H9 (cell line): Measurements from ENCODE around the gene KRT15. TPM values are rescaled to one million over a fixed set of nuclear protein-coding genes. Genes with fewer than 3 reads are reported as not detected.

Experiments used
- DNase-seq: peaks from one replicate; pipeline ENCODE4 v3.0.0-alpha.2; 2017
- H2AFZ ChIP-seq: one replicate; pipeline ENCODE4 v1.6.1; 2013; ENCODE audit warnings: mild to moderate bottlenecking, low read length, control low read depth, moderate library complexity
- H2AK5ac ChIP-seq: 2 replicates; pipeline ENCODE4 v1.6.1; 2013; ENCODE audit warnings: low read length, control low read depth, mixed read lengths; ENCODE audit not compliant: insufficient read length
- H2BK120ac ChIP-seq: one replicate; pipeline ENCODE4 v1.6.1; 2013; ENCODE audit warnings: low read depth, mild to moderate bottlenecking, low read length, control low read depth, inconsistent platforms; ENCODE audit not compliant: poor library complexity, severe bottlenecking
- H2BK12ac ChIP-seq: 2 replicates; pipeline ENCODE4 v1.6.1; 2013; ENCODE audit warnings: low read length, control low read depth, mixed read lengths, low read depth; ENCODE audit not compliant: insufficient read length
- H2BK15ac ChIP-seq: 2 replicates; pipeline ENCODE4 v1.6.1; 2013; ENCODE audit warnings: low read depth, low read length, control low read depth
- H2BK20ac ChIP-seq: one replicate; pipeline ENCODE4 v1.6.1; 2013; ENCODE audit warnings: low read depth, mild to moderate bottlenecking, low read length, control low read depth, inconsistent platforms; ENCODE audit not compliant: poor library complexity, severe bottlenecking
- H2BK5ac ChIP-seq: 2 replicates; pipeline ENCODE4 v1.6.1; 2013; ENCODE audit warnings: low read length, control low read depth, mixed read lengths; ENCODE audit not compliant: insufficient read length
- H3K14ac ChIP-seq: 2 replicates; pipeline ENCODE4 v1.6.1; 2013; ENCODE audit warnings: low read length, control low read depth; ENCODE audit not compliant: insufficient read depth
- H3K18ac ChIP-seq: 2 replicates; pipeline ENCODE4 v1.6.1; 2013; ENCODE audit warnings: low read depth, mild to moderate bottlenecking, mixed read lengths, low read length, control low read depth; ENCODE audit not compliant: insufficient read length
- H3K23ac ChIP-seq: 2 replicates; pipeline ENCODE4 v1.6.1; 2013; ENCODE audit warnings: low read length, control low read depth, mixed read lengths, low read depth; ENCODE audit not compliant: insufficient read length
- H3K23me2 ChIP-seq: 2 replicates; pipeline ENCODE4 v1.6.1; 2013; ENCODE audit warnings: low read depth, mild to moderate bottlenecking, mixed read lengths, low read length, control low read depth; ENCODE audit not compliant: insufficient read length, poor library complexity, severe bottlenecking
- H3K27ac ChIP-seq: 2 replicates; pipeline ENCODE4 v1.5.1; 2013; ENCODE audit warnings: low read length, control low read depth, mixed read lengths, low read depth; ENCODE audit not compliant: insufficient read length
- H3K27me3 ChIP-seq: 2 replicates; pipeline ENCODE4 v1.6.1; 2013; ENCODE audit warnings: low read length, control low read depth, inconsistent platforms; ENCODE audit not compliant: insufficient read depth
- H3K4ac ChIP-seq: 2 replicates; pipeline ENCODE4 v1.6.1; 2013; ENCODE audit warnings: low read depth, mild to moderate bottlenecking, control low read depth, inconsistent platforms, low read length, moderate library complexity
- H3K4me1 ChIP-seq: 2 replicates; pipeline ENCODE4 v1.6.1; 2013; ENCODE audit warnings: low read length, control low read depth, inconsistent platforms; ENCODE audit not compliant: insufficient read depth
- H3K4me2 ChIP-seq: 2 replicates; pipeline ENCODE4 v1.6.1; 2013; ENCODE audit warnings: low read length, control low read depth, mixed read lengths; ENCODE audit not compliant: insufficient read length, insufficient read depth
- H3K56ac ChIP-seq: 2 replicates; pipeline ENCODE4 v1.6.1; 2013; ENCODE audit warnings: low read depth, mild to moderate bottlenecking, mixed read lengths, low read length, control low read depth; ENCODE audit not compliant: insufficient read length
- H3K79me1 ChIP-seq: 2 replicates; pipeline ENCODE4 v1.6.1; 2013; ENCODE audit warnings: low read depth, mild to moderate bottlenecking, moderate library complexity, low read length, control low read depth, inconsistent platforms; ENCODE audit not compliant: insufficient read depth, poor library complexity, severe bottlenecking
- H3K79me2 ChIP-seq: 2 replicates; pipeline ENCODE4 v1.6.1; 2013; ENCODE audit warnings: low read length, control low read depth, inconsistent platforms; ENCODE audit not compliant: insufficient read depth
- H3K9ac ChIP-seq: 2 replicates; pipeline ENCODE4 v1.6.1; 2013; ENCODE audit warnings: low read length, control low read depth, mixed read lengths; ENCODE audit not compliant: insufficient read length; ENCODE audit errors: extremely low read depth
- H3K9me3 ChIP-seq: one replicate; pipeline ENCODE4 v1.6.1; 2013; ENCODE audit warnings: low read depth, low read length, inconsistent platforms; ENCODE audit not compliant: control insufficient read depth
- H3T11ph ChIP-seq: one replicate; pipeline ENCODE4 v1.6.1; 2013; ENCODE audit warnings: mild to moderate bottlenecking, low read length, control low read depth, inconsistent platforms
- H4K20me1 ChIP-seq: one replicate; pipeline ENCODE4 v1.6.1; 2013; ENCODE audit not compliant: control insufficient read depth, insufficient read length, insufficient read depth
- H4K5ac ChIP-seq: 2 replicates; pipeline ENCODE4 v1.6.1; 2013; ENCODE audit warnings: low read depth, mild to moderate bottlenecking, mixed read lengths, low read length, control low read depth; ENCODE audit not compliant: insufficient read length
- H4K8ac ChIP-seq: replicated peaks from 2 replicates; pipeline ENCODE4 v1.6.1; 2013; ENCODE audit warnings: low read length, control low read depth, mixed read lengths, low read depth; ENCODE audit not compliant: insufficient read length
- H4K91ac ChIP-seq: 2 replicates; pipeline ENCODE4 v1.6.1; 2013; ENCODE audit warnings: low read depth, mild to moderate bottlenecking, moderate library complexity, mixed read lengths, low read length, control low read depth; ENCODE audit not compliant: insufficient read length
- H3K27ac Mint-ChIP-seq, 3 experiments: 2 replicates in 2 of 3; 3 replicates in 1 of 3; pipeline ENCODE4 v1.8.0; 2020 to 2021; ENCODE audit warnings: mixed read lengths in 3 of 3, mild to moderate bottlenecking in 1 of 3, moderate library complexity in 1 of 3
- H3K27me3 Mint-ChIP-seq: 2 replicates; pipeline ENCODE4 v1.8.0; 2021; ENCODE audit warnings: low read depth, mild to moderate bottlenecking, moderate library complexity, mixed read lengths
- H3K36me3 Mint-ChIP-seq, 3 experiments: 2 replicates in 2 of 3; 3 replicates in 1 of 3; pipeline ENCODE4 v1.8.0; 2020 to 2021; ENCODE audit warnings: low read depth in 3 of 3, mixed read lengths in 3 of 3; ENCODE audit not compliant: insufficient read depth in 1 of 3
- H3K4me1 Mint-ChIP-seq, 2 experiments: 2 replicates each; pipeline ENCODE4 v1.8.0; 2020; ENCODE audit warnings: mixed read lengths in 2 of 2
- H3K4me3 Mint-ChIP-seq, 2 experiments: 2 replicates in 1 of 2; 3 replicates in 1 of 2; pipeline ENCODE4 v1.8.0; 2020 to 2021; ENCODE audit warnings: mild to moderate bottlenecking in 2 of 2, mixed read lengths in 2 of 2, moderate library complexity in 1 of 2
- H3K9me3 Mint-ChIP-seq, 2 experiments: 2 replicates in 1 of 2; 3 replicates in 1 of 2; pipeline ENCODE4 v1.8.0; 2020; ENCODE audit warnings: mild to moderate bottlenecking in 2 of 2, mixed read lengths in 2 of 2, moderate library complexity in 1 of 2
- CTCF ChIP-seq: fragments of 200-600 bp; sonication (generic); conservative IDR thresholded peaks from 3 replicates; pipeline ENCODE4 v1.8.0; 2021; ENCODE audit warnings: antibody characterized with exemption, mild to moderate bottlenecking
- WGBS: extraction: QIAGEN DNeasy Blood & Tissue Kit; methylation state at CpG from one replicate; pipeline ENCODE4 v1.1.7; 2013; ENCODE audit warnings: missing lambda C conversion rate, low lambda C conversion rate, mixed read lengths; ENCODE audit not compliant: insufficient read length; ENCODE audit errors: extremely low coverage; 5-methylcytosine and 5-hydroxymethylcytosine counted together
- total RNA-seq: library from RNA; stranded (reverse); gene quantifications from 2 replicates; pipeline ENCODE4 v1.2.1, GENCODE V29; 2021

Gene KRT15
- total RNA-seq, 1 experiment from 2014 or later: 0.87 TPM

DNA sequence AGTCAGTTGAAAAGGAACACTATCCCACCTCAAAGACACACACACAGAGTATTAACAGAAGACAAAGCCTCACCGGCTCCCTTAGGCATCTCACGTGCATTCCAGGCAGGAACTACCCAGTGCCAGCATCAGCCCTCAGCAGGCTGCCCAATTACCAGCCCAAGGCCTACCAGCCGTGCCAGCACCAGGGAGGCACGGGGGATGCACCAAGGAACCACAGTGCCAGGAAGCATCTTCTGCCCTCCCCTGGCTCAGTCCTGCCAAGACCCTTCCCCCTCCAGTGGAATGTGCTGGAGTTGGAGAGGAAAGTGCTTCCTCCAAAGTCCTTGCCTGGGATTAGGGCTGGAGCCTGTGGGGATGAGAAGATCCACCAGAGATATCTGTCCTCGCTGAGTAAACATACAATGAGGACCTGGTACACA is 20.4 kb upstream of the KRT15 start:
- peaks cover 2% of the 10 kb centered on the region; the same call in 1 of the 2 replicates for H3K4me1 ChIP-seq
- peak overlapping the region in 2 of 3 experiments; percentile 45 to 50; a peak in 3 of 7 replicates for H3K27ac Mint-ChIP-seq
- no peak overlapping the region for H2BK120ac ChIP-seq
- no peak for DNase-seq
- H3K4ac ChIP-seq: no peak overlapping the region
- H3K56ac ChIP-seq: no peak overlapping the region
- H3K23ac ChIP-seq: no peak overlapping the region
- H3K23me2 ChIP-seq: no peaks in the 10 kb centered on the region
- H2BK15ac ChIP-seq: no peak overlapping the region
- no peaks in the 10 kb centered on the region for H3K79me2 ChIP-seq
- no peak overlapping the region for H4K8ac ChIP-seq
- peak overlapping the region; percentile 50; the same call in 1 of the 2 replicates for H3K14ac ChIP-seq
- peaks cover 0 to 3% of the 10 kb centered on the region in 2 experiments; a peak in 2 of 5 replicates for H3K9me3 Mint-ChIP-seq
- H3K18ac ChIP-seq: no peak overlapping the region
- H4K20me1 ChIP-seq: no peaks in the 10 kb centered on the region
- WGBS: no CpG with 5 or more reads among the region's 5 CpGs
- H4K5ac ChIP-seq: no peak overlapping the region
- H3K4me3 Mint-ChIP-seq: no peak overlapping the region
- no peaks in the 10 kb centered on the region for H3K27me3 ChIP-seq
- H3K27ac ChIP-seq: no peak overlapping the region
- peaks cover 49 to 64% of the 10 kb centered on the region in 2 experiments for H3K4me1 Mint-ChIP-seq
- H2BK20ac ChIP-seq: no peak overlapping the region
- H2AFZ ChIP-seq: no peak overlapping the region
- TF ChIP-seq CTCF: no peak
- H3K9me3 ChIP-seq: no peaks in the 10 kb centered on the region
- H3K27me3 Mint-ChIP-seq: peaks cover 6% of the 10 kb centered on the region
- no peaks in the 10 kb centered on the region for H3K36me3 Mint-ChIP-seq
- no peak overlapping the region for H2BK5ac ChIP-seq
- no peak overlapping the region for H2AK5ac ChIP-seq
- no peak overlapping the region for H2BK12ac ChIP-seq
- no peak overlapping the region for H4K91ac ChIP-seq
- no peak overlapping the region for H3T11ph ChIP-seq
- no peaks in the 10 kb centered on the region for H3K79me1 ChIP-seq
- no peak overlapping the region for H3K9ac ChIP-seq
- H3K4me2 ChIP-seq: no peak overlapping the region
